OCI-LY7 (cell line): ENCODE results near the gene UBALD1. TPM values are rescaled to one million over a fixed set of nuclear protein-coding genes. Genes with fewer than 3 reads are reported as not detected.

Source experiments
- BruUV-seq: library from RNA; stranded (reverse); fragments of 400-500 nt; replicated peaks from 2 replicates; lab custom pipeline; 2021; lab: Mats Ljungman, UMichigan
- CTCF ChIA-PET: fragments of 300-600 bp; sonication (Branson Sonifier 250); formaldehyde crosslinking; loops from one replicate; lab custom pipeline; 2022; ENCODE audit warnings: antibody characterized with exemption; ENCODE audit not compliant: unreplicated experiment; lab: Charles Lee
- POLR2A ChIA-PET: fragments of 300-600 bp; sonication (Branson Sonifier 250); formaldehyde crosslinking; loops from one replicate; lab custom pipeline; 2022; ENCODE audit warnings: antibody characterized with exemption; lab: Charles Lee
- DNase-seq: peaks from one replicate; pipeline ENCODE4 v3.0.0-alpha.2; 2015; ENCODE audit warnings: low spot score
- H2AFZ ChIP-seq: fragments of 200-600 bp; sonication (generic), shearing (Covaris generic); 2 replicates; pipeline ENCODE4 v1.6.1; 2014; ENCODE audit warnings: mild to moderate bottlenecking, antibody characterized with exemption, low read length, moderate library complexity
- H3K27ac ChIP-seq: fragments of 200-600 bp; sonication (generic); 2 replicates; pipeline ENCODE4 v1.5.1; 2014; ENCODE audit warnings: mixed run types, low read depth, mild to moderate bottlenecking, moderate library complexity, low read length, inconsistent platforms; ENCODE audit not compliant: poor library complexity, severe bottlenecking
- H3K36me3 ChIP-seq: fragments of 200-600 bp; sonication (generic); 2 replicates; pipeline ENCODE4 v1.6.1; 2014; ENCODE audit warnings: mild to moderate bottlenecking, antibody characterized with exemption, low read length, moderate library complexity, mixed read lengths; ENCODE audit not compliant: insufficient read depth
- H3K4me1 ChIP-seq: fragments of 200-600 bp; sonication (generic); 2 replicates; pipeline ENCODE4 v1.5.1; 2014; ENCODE audit warnings: mild to moderate bottlenecking, low read length; ENCODE audit not compliant: insufficient read depth, poor library complexity, severe bottlenecking
- H3K4me2 ChIP-seq: fragments of 200-600 bp; sonication (generic); 2 replicates; pipeline ENCODE4 v1.6.1; 2014; ENCODE audit warnings: mild to moderate bottlenecking, low read length
- H3K4me3 ChIP-seq: fragments of 200-600 bp; sonication (generic); 2 replicates; pipeline ENCODE4 v1.5.1; 2014; ENCODE audit warnings: mild to moderate bottlenecking, low read depth, low read length; ENCODE audit not compliant: poor library complexity, severe bottlenecking
- H3K79me2 ChIP-seq: fragments of 200-600 bp; sonication (generic); 2 replicates; pipeline ENCODE4 v1.6.1; 2016; ENCODE audit warnings: low read depth, mild to moderate bottlenecking, low read length, moderate library complexity, mixed read lengths; ENCODE audit not compliant: insufficient read depth
- H3K9me2 ChIP-seq: fragments of 200-600 bp; sonication (generic); 2 replicates; pipeline ENCODE4 v1.6.1; 2016; ENCODE audit warnings: mild to moderate bottlenecking, low read length, mixed read lengths; ENCODE audit not compliant: insufficient read depth
- H3K9me3 ChIP-seq: fragments of 200-600 bp; sonication (generic); 2 replicates; pipeline ENCODE4 v1.6.1; 2014; ENCODE audit warnings: mild to moderate bottlenecking, mixed run types, low read length, mixed read lengths
- H4K20me1 ChIP-seq: fragments of 200-600 bp; sonication (generic); 2 replicates; pipeline ENCODE4 v1.6.1; 2014; ENCODE audit warnings: mild to moderate bottlenecking, antibody characterized with exemption, low read length, moderate library complexity, mixed read lengths; ENCODE audit not compliant: insufficient read depth
- EZH2phosphoT487 ChIP-seq: fragments of 200-600 bp; sonication (generic); IDR thresholded peaks from 2 replicates; pipeline ENCODE4 v1.6.1; 2018; ENCODE audit warnings: low read depth, borderline replicate concordance, mild to moderate bottlenecking, mixed run types, antibody characterized with exemption, low read length, moderate library complexity, mixed read lengths
- intact Hi-C: fragments of 100-400 bp; cut with micrococcal nuclease; formaldehyde crosslinking; loops from one replicate; pipeline ENCODE4 v1.10.0; 2022; ENCODE audit not compliant: unreplicated experiment
- total RNA-seq, 2 experiments: library from RNA; depleted of rRNA in 1 of 2; stranded (reverse); fragments of >200 nt in 1 of 2; shearing (Covaris generic) in 1 of 2; gene quantifications; 2 replicates each; pipeline ENCODE4 v1.2.3, GENCODE V29; 2014 to 2022
- TF ChIP-seq, protein P1 (sequence below): fragments of 200-600 bp; sonication (generic); conservative IDR thresholded peaks from 2 replicates; pipeline ENCODE4 v1.5.1; 2014; ENCODE audit warnings: mild to moderate bottlenecking, antibody characterized with exemption, low read length, moderate library complexity, mixed read lengths

UBALD1 gene
- total RNA-seq, 2 experiments from 2014 or later: 11.1 to 34.1 TPM

DNA sequence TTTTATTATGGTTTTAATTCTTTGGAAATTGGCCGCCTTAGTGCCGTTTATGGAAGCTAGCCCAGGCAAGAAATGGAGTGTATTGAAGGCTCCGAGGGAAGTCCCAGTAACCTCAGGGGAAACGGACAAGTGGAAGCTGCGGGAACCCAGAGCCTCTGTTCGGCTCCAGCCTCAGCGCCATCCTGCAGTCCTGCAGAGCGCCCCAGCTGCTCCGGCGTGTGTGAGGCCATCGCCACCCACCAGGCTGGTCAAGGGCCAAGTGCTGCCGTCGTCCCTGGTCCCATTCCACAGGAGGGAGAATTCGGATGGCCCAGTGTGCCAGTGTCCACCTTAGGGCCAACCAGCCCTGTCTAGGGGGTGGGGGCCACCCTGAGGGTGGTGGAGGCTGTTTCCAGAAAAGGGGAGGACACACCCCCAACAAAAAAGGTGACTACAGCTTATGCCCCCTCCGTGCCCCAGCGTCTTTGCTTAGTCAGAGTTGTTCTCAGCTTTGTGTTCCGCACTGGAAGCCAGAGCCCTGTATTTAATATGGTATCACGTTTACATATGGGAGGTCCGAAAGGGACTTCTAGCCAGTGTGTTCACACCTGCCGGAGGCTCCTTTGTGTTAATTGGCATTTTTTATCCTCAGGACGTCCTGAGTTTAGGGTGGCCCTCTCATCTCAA, 22.9 kb upstream of the UBALD1 start:
- Histone ChIP-seq H3K4me2 (no peak overlapping the region), H2AFZ (no peak overlapping the region), H3K9me2 (no peaks in the 10 kb centered on the region), H4K20me1 (no peaks in the 10 kb centered on the region; the same call in 1 of the 2 replicates), H3K27ac (no peak overlapping the region), H3K79me2 (no peaks in the 10 kb centered on the region), H3K9me3 (no peaks in the 10 kb centered on the region), H3K4me1 (no peaks in the 10 kb centered on the region), H3K36me3 (peaks cover 5% of the 10 kb centered on the region; the same call in 1 of the 2 replicates), H3K4me3 (no peak overlapping the region)
- DNase-seq: no peak
- TF ChIP-seq, protein P1, sequence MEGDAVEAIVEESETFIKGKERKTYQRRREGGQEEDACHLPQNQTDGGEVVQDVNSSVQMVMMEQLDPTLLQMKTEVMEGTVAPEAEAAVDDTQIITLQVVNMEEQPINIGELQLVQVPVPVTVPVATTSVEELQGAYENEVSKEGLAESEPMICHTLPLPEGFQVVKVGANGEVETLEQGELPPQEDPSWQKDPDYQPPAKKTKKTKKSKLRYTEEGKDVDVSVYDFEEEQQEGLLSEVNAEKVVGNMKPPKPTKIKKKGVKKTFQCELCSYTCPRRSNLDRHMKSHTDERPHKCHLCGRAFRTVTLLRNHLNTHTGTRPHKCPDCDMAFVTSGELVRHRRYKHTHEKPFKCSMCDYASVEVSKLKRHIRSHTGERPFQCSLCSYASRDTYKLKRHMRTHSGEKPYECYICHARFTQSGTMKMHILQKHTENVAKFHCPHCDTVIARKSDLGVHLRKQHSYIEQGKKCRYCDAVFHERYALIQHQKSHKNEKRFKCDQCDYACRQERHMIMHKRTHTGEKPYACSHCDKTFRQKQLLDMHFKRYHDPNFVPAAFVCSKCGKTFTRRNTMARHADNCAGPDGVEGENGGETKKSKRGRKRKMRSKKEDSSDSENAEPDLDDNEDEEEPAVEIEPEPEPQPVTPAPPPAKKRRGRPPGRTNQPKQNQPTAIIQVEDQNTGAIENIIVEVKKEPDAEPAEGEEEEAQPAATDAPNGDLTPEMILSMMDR: no peak
- no peak for TF ChIP-seq EZH2phosphoT487
- POLR2A ChIA-PET: no interaction called here
- BruUV-seq: no TSS peak
- intact Hi-C loops: no loop called here
- CTCF ChIA-PET: no interaction called here

DNA sequence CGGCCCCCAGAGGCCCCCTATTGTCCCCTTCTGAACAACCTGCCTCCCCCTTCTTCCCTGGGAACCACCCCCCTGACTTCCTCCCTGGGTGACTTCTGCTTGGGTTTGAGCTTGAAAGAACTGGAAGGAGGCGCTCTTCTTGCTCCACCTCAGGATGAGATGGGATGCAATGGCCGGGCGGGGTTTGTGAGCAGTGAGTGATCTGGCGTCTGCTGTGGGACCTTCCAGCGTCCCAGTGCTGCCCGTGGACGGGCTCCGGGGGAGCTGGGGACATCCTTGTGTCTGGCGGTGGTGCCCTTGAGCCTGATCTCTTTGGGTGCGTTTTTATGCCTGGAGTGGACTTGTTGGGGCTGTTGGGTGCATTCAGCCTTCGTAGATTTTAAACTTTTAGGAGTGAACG, 21.5 kb upstream of the UBALD1 start:
- intact Hi-C loops: no loop called here
- no TSS peak for BruUV-seq
- H3K4me2 ChIP-seq: no peak overlapping the region
- no peaks in the 10 kb centered on the region for H3K9me3 ChIP-seq
- no peak for DNase-seq
- no peak overlapping the region for H2AFZ ChIP-seq
- peaks cover 11% of the 10 kb centered on the region for H3K36me3 ChIP-seq
- ChIA-PET POLR2A (interaction anchor here (0.7 kb wide), 1 partner anchor 12 kb away, joined by 4 read pairs; the partner anchor contains the start of gene MGRN1), CTCF (interaction anchor here (0.6 to 0.9 kb wide), 2 partner anchors 12 to 340 kb away, joined by 3 read pairs; partner anchors contain the start of gene MGRN1)
- H3K9me2 ChIP-seq: no peaks in the 10 kb centered on the region
- TF ChIP-seq, protein P1: no peak
- TF ChIP-seq EZH2phosphoT487: no peak
- H3K4me3 ChIP-seq: no peak overlapping the region
- no peak overlapping the region for H3K27ac ChIP-seq
- H3K4me1 ChIP-seq: no peaks in the 10 kb centered on the region
- no peaks in the 10 kb centered on the region; the same call in 1 of the 2 replicates for H4K20me1 ChIP-seq
- peaks cover 9% of the 10 kb centered on the region; the same call in 1 of the 2 replicates for H3K79me2 ChIP-seq

- Histone ChIP-seq H3K4me3 (no peak overlapping the region), H3K4me1 (no peaks in the 10 kb centered on the region), H3K9me3 (no peaks in the 10 kb centered on the region), H3K36me3 (peaks cover 17% of the 10 kb centered on the region), H4K20me1 (no peaks in the 10 kb centered on the region; the same call in 1 of the 2 replicates), H2AFZ (no peak overlapping the region), H3K79me2 (peaks cover 16% of the 10 kb centered on the region; the same call in 1 of the 2 replicates), H3K9me2 (no peaks in the 10 kb centered on the region), H3K4me2 (no peak overlapping the region), H3K27ac (no peak overlapping the region)
- TF ChIP-seq EZH2phosphoT487: no peak
- TF ChIP-seq, protein P1: no peak
- ChIA-PET POLR2A (no interaction called here), CTCF (no interaction called here)
- DNase-seq: no peak
- intact Hi-C loops: no loop called here
- no TSS peak for BruUV-seq
Measured at GRCh38 chr16:4634768-4635167, 20.1 kb upstream of the UBALD1 start.
